ENCODE data around the gene ANTKMT. TPM values are rescaled to one million over a fixed set of nuclear protein-coding genes. Genes with fewer than 3 reads are reported as not detected.

Gene ANTKMT
- total and polyA plus RNA-seq, 8 donors: 7.7 to 52.9 (median 14.1) TPM

DNA sequence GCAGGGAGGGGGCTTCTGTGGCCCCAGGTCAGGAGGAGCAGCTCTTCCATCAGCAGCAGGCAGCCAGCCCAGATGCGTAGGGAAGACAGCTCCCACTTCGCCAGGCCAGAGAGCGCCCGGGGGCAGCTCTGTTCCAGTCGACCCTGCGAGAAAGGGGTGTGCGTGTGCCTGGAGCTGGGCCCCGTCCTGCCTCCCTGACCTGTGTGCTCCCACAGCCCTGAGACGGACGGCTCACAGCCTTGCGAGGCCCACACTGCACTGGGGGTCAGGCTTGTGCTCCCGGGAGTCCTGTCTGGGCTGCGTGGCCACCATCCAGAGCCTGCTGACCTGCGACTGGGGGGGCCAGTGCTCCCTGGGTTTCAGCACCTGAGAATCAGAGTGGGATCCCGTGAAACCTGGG, 39.1 kb downstream of the ANTKMT start:
- Histone ChIP-seq H3K4me3 (no peak overlapping the region), H3K36me3 (no peaks in the 10 kb centered on the region), H3K4me1 (peaks cover 0 to 3% of the 10 kb centered on the region in 2 donors), H3K9me3 (no peaks in the 10 kb centered on the region), H3K27me3 (peaks cover 0 to 40% of the 10 kb centered on the region in 2 donors), H3K27ac (peak overlapping the region; percentile 20 to 84)
- ATAC-seq (peak; percentile 7), DNase-seq (peak in 1 of 4 donors; percentile 68)
- TF ChIP-seq, protein P1, sequence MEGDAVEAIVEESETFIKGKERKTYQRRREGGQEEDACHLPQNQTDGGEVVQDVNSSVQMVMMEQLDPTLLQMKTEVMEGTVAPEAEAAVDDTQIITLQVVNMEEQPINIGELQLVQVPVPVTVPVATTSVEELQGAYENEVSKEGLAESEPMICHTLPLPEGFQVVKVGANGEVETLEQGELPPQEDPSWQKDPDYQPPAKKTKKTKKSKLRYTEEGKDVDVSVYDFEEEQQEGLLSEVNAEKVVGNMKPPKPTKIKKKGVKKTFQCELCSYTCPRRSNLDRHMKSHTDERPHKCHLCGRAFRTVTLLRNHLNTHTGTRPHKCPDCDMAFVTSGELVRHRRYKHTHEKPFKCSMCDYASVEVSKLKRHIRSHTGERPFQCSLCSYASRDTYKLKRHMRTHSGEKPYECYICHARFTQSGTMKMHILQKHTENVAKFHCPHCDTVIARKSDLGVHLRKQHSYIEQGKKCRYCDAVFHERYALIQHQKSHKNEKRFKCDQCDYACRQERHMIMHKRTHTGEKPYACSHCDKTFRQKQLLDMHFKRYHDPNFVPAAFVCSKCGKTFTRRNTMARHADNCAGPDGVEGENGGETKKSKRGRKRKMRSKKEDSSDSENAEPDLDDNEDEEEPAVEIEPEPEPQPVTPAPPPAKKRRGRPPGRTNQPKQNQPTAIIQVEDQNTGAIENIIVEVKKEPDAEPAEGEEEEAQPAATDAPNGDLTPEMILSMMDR (IDR thresholded peaks at IDR 0.05): no peak
- intact Hi-C loops (cut with DNase I): no loop called here

DNA sequence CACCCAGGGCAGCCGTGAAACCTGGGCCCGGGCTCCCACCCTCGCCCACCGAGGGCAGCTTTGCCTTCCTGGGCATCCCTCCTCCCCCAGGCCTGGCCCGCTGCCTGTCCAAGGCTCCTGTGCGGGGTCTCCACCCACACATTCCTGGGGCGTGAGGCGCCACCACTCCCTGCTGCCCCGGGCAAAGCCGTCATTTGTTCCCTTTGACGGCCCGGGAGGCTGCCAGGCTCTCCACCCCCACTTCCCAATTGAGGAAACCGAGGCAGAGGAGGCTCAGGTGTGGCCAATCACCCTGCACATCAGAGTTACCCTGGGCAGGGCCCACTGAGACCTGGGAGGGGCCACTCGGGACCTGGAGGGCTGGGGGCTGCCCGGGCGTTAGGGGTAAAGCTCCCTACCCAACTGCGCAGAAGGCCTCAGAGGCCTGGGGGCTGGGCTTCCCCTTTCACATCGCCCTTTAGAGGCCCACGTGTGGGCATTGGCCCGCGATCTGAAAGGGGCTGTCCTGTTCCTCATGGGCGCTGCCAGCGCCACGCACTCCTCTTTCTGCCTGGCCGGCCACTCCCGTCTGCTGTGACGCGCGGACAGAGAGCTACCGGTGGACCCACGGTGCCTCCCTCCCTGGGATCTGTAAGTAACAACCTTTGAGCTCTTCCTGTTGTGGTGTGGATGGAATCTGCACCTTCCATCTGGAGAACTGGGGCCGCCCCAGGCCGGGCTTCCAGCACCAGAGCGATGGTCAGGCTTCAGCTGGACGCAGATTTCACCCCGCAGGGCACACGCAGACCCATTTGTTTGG, 39.8 kb downstream of the ANTKMT start, which contains the start of gene MSLN:
Gene MSLN (plus strand): TSS at position 190 of the 799 bp plus-strand sequence. CDS start 1,947 bp downstream, outside the sequence.
- peak in 3 of 4 donors; percentile 48 to 84 (median 66) for DNase-seq
- Histone ChIP-seq H3K4me3 (peak within 1 kb of the TSS; percentile 13 to 20), H3K27me3 (peaks cover 0 to 38% of the 10 kb centered on the region in 2 donors), H3K4me1 (no peaks in the 10 kb centered on the region), H3K9me3 (no peaks in the 10 kb centered on the region), H3K27ac (peak within 1 kb of the TSS; percentile 20 to 84), H3K36me3 (no peaks in the 10 kb centered on the region)
- intact Hi-C loops (cut with DNase I): no loop called here
- TF ChIP-seq, protein P1 (IDR thresholded peaks at IDR 0.05): no peak
- ATAC-seq: peak; percentile 64

DNA sequence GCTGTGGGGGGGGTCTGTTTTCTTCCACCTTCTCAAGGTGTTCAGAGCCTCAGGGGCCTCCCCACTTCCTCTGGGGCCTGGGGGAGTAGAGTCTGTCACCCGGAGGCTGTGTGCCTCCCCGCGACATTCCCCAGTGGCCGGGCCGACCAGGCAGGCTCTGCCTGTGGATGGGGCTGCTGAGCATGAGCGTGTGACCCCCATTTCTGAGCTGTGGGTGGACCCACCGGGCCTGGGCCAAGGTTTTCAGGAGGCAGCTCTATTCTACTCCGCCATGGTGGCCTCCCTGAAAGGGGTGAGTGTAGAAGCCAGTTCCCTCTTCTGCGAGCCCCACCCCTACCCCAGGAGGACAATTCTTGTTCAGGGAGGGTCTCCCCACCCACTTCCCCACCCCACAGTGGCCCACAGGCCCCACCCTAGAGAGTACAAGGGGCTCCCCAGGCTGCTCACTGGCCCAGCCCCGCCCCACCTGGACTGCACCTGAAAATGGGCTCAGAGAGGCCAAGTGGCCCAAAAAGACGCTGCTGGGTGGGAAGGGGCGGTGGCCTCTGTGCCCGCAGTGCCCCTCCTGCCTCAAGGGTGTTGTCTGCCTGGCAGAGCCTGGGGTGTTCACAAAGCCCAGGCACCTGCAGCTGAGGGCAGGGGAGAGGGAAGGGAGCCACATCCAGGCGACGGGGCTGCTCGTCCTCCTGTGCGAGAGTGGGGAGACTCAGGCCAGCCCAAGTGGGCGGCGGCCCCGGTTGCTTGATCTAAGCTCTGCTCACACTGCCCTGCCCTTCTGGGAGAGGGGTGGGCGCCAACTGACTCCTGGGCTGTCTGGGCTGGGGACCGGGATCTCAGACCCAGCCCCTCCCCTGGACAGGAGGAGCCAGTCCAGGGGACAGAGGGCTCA, 40.9 kb downstream of the ANTKMT start:
- no peaks in the 10 kb centered on the region for H3K9me3 ChIP-seq
- H3K27ac ChIP-seq: no peak overlapping the region
- intact Hi-C loops (cut with DNase I): no loop called here
- DNase-seq (peak in 2 of 4 donors; percentile 32 to 79), ATAC-seq (peak; percentile 27)
- H3K27me3 ChIP-seq: peaks cover 0 to 38% of the 10 kb centered on the region in 2 donors
- H3K4me1 ChIP-seq: no peaks in the 10 kb centered on the region
- TF ChIP-seq, protein P1 (IDR thresholded peaks at IDR 0.05): no peak
- no peaks in the 10 kb centered on the region for H3K36me3 ChIP-seq
- peak overlapping the region; percentile 13 to 20 for H3K4me3 ChIP-seq

DNA sequence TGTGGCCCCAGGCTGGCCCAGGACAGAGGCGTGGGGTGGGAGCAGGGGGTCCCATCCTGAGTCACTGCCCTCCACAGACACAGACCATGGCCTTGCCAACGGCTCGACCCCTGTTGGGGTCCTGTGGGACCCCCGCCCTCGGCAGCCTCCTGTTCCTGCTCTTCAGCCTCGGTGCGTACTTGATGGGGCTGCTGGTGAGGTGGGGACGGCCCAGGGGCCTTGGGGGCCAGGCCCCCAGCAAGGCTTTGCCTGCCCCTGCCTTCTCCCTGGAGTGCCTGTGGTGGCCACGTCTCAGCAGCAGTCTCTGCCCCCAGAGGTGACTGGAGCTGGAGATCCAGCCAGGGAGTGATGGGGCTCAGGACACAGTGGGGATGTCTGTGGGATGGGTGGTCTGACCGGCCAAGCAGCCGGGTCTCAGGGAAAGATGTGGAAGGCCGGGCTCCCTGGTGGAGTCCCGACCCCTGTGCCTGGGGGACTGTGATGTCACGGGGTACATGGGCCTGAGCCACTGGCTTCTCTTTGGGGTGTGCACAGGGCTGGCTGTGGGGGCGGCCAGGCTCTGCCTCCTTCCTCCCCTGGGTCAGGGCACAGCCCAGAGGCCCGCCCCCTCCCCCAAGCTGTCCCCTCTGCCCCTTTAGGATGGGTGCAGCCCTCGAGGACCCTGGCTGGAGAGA, 41.8 kb downstream of the ANTKMT start:
- no peak for ATAC-seq
- no peak for DNase-seq
- Histone ChIP-seq H3K36me3 (no peaks in the 10 kb centered on the region), H3K27me3 (peaks cover 0 to 38% of the 10 kb centered on the region in 2 donors), H3K4me1 (no peaks in the 10 kb centered on the region), H3K27ac (no peak overlapping the region), H3K4me3 (no peak overlapping the region), H3K9me3 (no peaks in the 10 kb centered on the region)
- TF ChIP-seq, protein P1 (IDR thresholded peaks at IDR 0.05): no peak
- intact Hi-C loops (cut with DNase I): no loop called here

Measured in left lung (tissue), 10 donors.